ENCODE results near the gene AGTRAP.

Gene AGTRAP

GRCh38 chr1:11704194-11704529, 31.8 kb upstream of the AGTRAP start:
- Histone ChIP-seq H3K36me3 (no peaks in the 10 kb centered on the region), H3K4me3 (ENCODE audit: low read depth in 1 of 2, low read length in 1 of 2) (no peak overlapping the region), H3K4me1 (ENCODE audit: control insufficient read depth in 1 of 2, insufficient read depth in 1 of 2, low read depth in 1 of 2, low read length in 1 of 2) (no peaks in the 10 kb centered on the region), H3K9me3 (no peaks in the 10 kb centered on the region), H3K27ac (no peak overlapping the region), H3K27me3 (peaks cover 97% of the 10 kb centered on the region)
- TF ChIP-seq CTCF (IDR thresholded peaks at IDR 0.05), result no peak

GRCh38 chr1:11704691-11705475, 31.1 kb upstream of the AGTRAP start:
- Histone ChIP-seq H3K4me3 (ENCODE audit: low read depth in 1 of 2, low read length in 1 of 2) (no peak overlapping the region), H3K27me3 (peaks cover 95% of the 10 kb centered on the region), H3K27ac (no peak overlapping the region), H3K36me3 (no peaks in the 10 kb centered on the region), H3K9me3 (no peaks in the 10 kb centered on the region), H3K4me1 (ENCODE audit: control insufficient read depth in 1 of 2, insufficient read depth in 1 of 2, low read depth in 1 of 2, low read length in 1 of 2) (no peaks in the 10 kb centered on the region)
- no peak for TF ChIP-seq CTCF (IDR thresholded peaks at IDR 0.05)

DNA sequence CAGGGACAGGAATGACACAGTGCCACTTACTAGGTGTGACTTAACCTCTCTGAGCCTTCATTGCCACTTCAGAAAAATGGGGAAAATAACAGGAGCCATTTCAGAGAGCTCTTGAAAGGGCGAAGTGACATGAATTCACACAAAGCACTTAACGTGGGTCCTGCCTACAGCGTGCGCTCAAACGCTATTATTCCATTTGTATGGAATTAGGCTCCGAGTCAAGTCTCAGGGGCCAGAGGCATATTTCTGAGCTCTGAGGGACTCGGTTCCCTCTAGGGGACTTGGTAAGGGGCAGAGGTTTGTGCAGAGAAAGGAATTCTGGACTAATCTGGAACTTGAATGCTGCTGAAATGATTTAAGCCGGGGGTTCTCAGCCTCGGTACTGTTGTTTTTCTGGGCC, 30.3 kb upstream of the AGTRAP start:
- H3K4me3 ChIP-seq (ENCODE audit: low read depth in 1 of 2, low read length in 1 of 2), result no peak overlapping the region
- peaks cover 87% of the 10 kb centered on the region for H3K27me3 ChIP-seq
- H3K27ac ChIP-seq, result no peak overlapping the region
- H3K4me1 ChIP-seq (ENCODE audit: control insufficient read depth in 1 of 2, insufficient read depth in 1 of 2, low read depth in 1 of 2, low read length in 1 of 2), result no peaks in the 10 kb centered on the region
- H3K9me3 ChIP-seq, result no peaks in the 10 kb centered on the region
- H3K36me3 ChIP-seq, result no peaks in the 10 kb centered on the region
- no peak for TF ChIP-seq CTCF (IDR thresholded peaks at IDR 0.05)

DNA sequence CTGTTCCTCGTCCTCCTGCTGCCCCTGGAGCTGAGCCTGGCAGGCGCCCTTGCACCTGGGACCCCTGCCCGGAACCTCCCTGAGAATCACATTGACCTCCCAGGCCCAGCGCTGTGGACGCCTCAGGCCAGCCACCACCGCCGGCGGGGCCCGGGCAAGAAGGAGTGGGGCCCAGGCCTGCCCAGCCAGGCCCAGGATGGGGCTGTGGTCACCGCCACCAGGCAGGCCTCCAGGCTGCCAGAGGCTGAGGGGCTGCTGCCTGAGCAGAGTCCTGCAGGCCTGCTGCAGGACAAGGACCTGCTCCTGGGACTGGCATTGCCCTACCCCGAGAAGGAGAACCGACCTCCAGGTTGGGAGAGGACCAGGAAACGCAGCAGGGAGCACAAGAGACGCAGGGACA, 29.6 kb upstream of the AGTRAP start:
- H3K27me3 ChIP-seq, result peaks cover 80% of the 10 kb centered on the region
- no peak for TF ChIP-seq CTCF (IDR thresholded peaks at IDR 0.05)

GRCh38 chr1:11707621-11708276, 28.2 kb upstream of the AGTRAP start:
- Histone ChIP-seq H3K9me3 (no peaks in the 10 kb centered on the region), H3K36me3 (no peaks in the 10 kb centered on the region), H3K4me1 (ENCODE audit: control insufficient read depth in 1 of 2, insufficient read depth in 1 of 2, low read depth in 1 of 2, low read length in 1 of 2) (no peaks in the 10 kb centered on the region), H3K27ac (no peak overlapping the region), H3K4me3 (ENCODE audit: low read depth in 1 of 2, low read length in 1 of 2) (no peak overlapping the region), H3K27me3 (peaks cover 66% of the 10 kb centered on the region)
- no peak for TF ChIP-seq CTCF (IDR thresholded peaks at IDR 0.05)

More for the DNA sequence above, 29.6 kb upstream of the AGTRAP start:
- no peaks in the 10 kb centered on the region for H3K9me3 ChIP-seq
- no peaks in the 10 kb centered on the region for H3K36me3 ChIP-seq
- H3K4me1 ChIP-seq (ENCODE audit: control insufficient read depth in 1 of 2, insufficient read depth in 1 of 2, low read depth in 1 of 2, low read length in 1 of 2), result no peaks in the 10 kb centered on the region
- H3K4me3 ChIP-seq (ENCODE audit: low read depth in 1 of 2, low read length in 1 of 2), result no peak overlapping the region
- H3K27ac ChIP-seq, result no peak overlapping the region
